T-helper 1 cell treated with Interleukin-12 subunit alpha and Interleukin-12 subunit beta and Interleukin-4 antibody, amounts not matched to agents 30 μg/mL and 1 μg/mL, for 36 hours (primary cell): ENCODE data around the gene CCDC136.

Experiments used
- H3K27ac Mint-ChIP-seq: one replicate; pipeline ENCODE4 v1.8.0; 2021; ENCODE audit warnings: mild to moderate bottlenecking, mixed read lengths
- H3K27me3 Mint-ChIP-seq: one replicate; pipeline ENCODE4 v1.8.0; 2021; ENCODE audit warnings: low read depth, mixed read lengths
- H3K36me3 Mint-ChIP-seq: one replicate; pipeline ENCODE4 v1.8.0; 2021; ENCODE audit warnings: low read depth, mixed read lengths
- H3K4me1 Mint-ChIP-seq: one replicate; pipeline ENCODE4 v1.8.0; 2021; ENCODE audit warnings: low read depth, mixed read lengths
- H3K4me3 Mint-ChIP-seq: one replicate; pipeline ENCODE4 v1.8.0; 2021; ENCODE audit warnings: mild to moderate bottlenecking, moderate library complexity, mixed read lengths
- H3K9me3 Mint-ChIP-seq: one replicate; pipeline ENCODE4 v1.8.0; 2021; ENCODE audit warnings: mixed read lengths

CCDC136 gene

DNA sequence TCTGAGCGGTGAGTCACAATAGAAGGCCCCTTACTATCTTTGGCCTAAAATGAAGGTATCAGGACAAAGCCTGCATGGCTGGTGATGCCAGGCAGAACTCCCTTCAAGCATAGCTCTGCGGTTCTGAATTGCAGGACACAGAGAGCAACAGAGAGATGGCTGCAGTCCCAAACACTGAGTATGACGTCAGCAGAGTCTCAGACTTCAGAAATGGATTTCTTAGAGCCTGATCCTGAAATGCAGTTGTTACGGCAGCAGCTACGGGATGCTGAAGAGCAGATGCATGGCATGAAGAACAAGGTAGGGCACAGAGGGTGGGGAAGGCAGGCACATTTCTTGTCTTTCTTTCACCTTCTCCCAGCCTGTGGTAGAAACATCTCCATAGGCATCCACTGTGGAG is 13.5 kb downstream of the CCDC136 start:
- H3K27ac Mint-ChIP-seq: no peak overlapping the region
- no peaks in the 10 kb centered on the region for H3K4me1 Mint-ChIP-seq
- H3K4me3 Mint-ChIP-seq: no peak overlapping the region
- H3K9me3 Mint-ChIP-seq: no peaks in the 10 kb centered on the region
- peaks cover 3% of the 10 kb centered on the region for H3K27me3 Mint-ChIP-seq
- no peaks in the 10 kb centered on the region for H3K36me3 Mint-ChIP-seq

- Mint-ChIP-seq H3K4me3 (no peak overlapping the region), H3K4me1 (no peaks in the 10 kb centered on the region), H3K27me3 (no peaks in the 10 kb centered on the region), H3K36me3 (no peaks in the 10 kb centered on the region), H3K27ac (no peak overlapping the region), H3K9me3 (no peaks in the 10 kb centered on the region)
Measured at GRCh38 chr7:128807191-128807590, 15.4 kb downstream of the CCDC136 start.

GRCh38 chr7:128809363-128809762 is 17.6 kb downstream of the CCDC136 start:
- H3K27me3 Mint-ChIP-seq: no peaks in the 10 kb centered on the region
- H3K4me1 Mint-ChIP-seq: no peaks in the 10 kb centered on the region
- H3K4me3 Mint-ChIP-seq: no peak overlapping the region
- no peak overlapping the region for H3K27ac Mint-ChIP-seq
- H3K36me3 Mint-ChIP-seq: no peaks in the 10 kb centered on the region
- H3K9me3 Mint-ChIP-seq: no peaks in the 10 kb centered on the region

DNA sequence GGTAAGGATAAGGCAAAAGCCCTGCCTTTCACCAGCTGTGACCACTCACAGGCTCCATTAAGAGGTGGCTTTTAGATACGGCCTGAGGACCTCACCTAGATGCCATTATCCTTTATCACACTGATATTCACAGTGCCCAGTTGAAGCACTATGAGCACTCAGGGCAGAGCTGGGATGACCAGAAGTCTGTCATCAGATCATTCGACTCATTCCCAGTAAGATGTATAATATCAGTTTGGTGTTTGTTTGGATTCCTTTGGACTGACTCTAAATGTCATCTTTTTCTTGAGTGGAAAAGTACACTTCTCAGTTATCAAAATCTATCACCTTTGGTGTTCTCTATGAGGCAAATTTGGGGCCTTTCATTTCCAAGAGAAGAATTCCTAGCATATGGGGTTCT is 18.7 kb downstream of the CCDC136 start:
- H3K27ac Mint-ChIP-seq: no peak overlapping the region
- no peaks in the 10 kb centered on the region for H3K27me3 Mint-ChIP-seq
- H3K4me3 Mint-ChIP-seq: no peak overlapping the region
- no peaks in the 10 kb centered on the region for H3K4me1 Mint-ChIP-seq
- no peaks in the 10 kb centered on the region for H3K36me3 Mint-ChIP-seq
- no peaks in the 10 kb centered on the region for H3K9me3 Mint-ChIP-seq

DNA sequence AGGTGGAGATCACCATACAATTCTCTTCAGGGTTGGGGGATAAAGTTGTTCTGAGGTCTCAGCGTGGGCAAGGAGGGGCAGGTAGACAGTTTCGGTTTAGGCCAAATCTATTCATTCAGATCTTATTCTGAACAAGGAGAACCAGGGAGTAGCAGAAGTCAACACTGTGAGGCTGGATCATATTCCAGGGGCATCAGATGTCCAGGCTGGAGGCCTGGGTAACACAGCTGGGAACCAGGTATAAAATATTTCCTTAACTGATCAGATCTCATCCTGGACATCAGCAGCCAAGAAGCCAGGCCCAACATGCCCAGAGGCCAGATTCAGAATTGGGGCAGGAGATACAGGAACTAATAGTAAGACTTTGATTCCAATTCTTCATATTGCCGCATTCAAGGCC is 19.2 kb downstream of the CCDC136 start:
- H3K4me1 Mint-ChIP-seq: no peaks in the 10 kb centered on the region
- H3K27ac Mint-ChIP-seq: no peak overlapping the region
- no peaks in the 10 kb centered on the region for H3K27me3 Mint-ChIP-seq
- H3K4me3 Mint-ChIP-seq: no peak overlapping the region
- no peaks in the 10 kb centered on the region for H3K9me3 Mint-ChIP-seq
- H3K36me3 Mint-ChIP-seq: no peaks in the 10 kb centered on the region

GRCh38 chr7:128811631-128812430 is 20.1 kb downstream of the CCDC136 start:
- no peak overlapping the region for H3K27ac Mint-ChIP-seq
- no peaks in the 10 kb centered on the region for H3K36me3 Mint-ChIP-seq
- H3K4me3 Mint-ChIP-seq: no peak overlapping the region
- no peaks in the 10 kb centered on the region for H3K4me1 Mint-ChIP-seq
- H3K27me3 Mint-ChIP-seq: no peaks in the 10 kb centered on the region
- H3K9me3 Mint-ChIP-seq: no peaks in the 10 kb centered on the region

DNA sequence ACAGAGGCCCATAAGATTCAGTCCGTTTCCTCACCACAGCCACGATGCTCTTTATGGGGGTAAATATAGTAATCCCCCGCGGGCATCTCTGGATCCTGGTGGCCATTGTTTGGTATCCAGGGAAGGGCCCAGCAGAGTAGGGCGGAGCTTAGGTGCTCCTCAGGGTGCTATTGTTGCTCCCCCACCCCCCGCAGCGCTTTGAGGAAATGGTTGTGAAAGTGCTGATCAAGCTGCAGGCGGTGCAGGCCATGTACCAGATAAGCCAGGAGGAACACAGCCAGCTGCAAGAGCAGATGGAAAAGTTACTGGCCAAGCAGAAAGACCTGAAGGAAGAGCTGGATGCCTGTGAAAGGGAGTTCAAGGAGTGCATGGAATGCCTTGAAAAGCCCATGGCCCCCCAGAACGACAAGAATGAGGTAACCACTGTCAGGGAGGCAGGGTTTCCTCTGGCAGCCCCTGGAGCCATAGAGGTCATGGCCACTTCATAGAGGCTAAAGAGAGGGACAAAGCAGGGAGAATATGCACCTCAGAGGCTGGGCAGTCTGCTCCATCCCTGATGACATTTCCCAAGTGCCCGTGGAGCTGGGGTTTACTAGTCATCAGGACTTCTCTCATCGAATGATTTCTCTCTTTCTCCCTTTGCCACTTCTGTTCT is 20.9 kb downstream of the CCDC136 start:
- H3K27ac Mint-ChIP-seq: no peak overlapping the region
- H3K27me3 Mint-ChIP-seq: no peaks in the 10 kb centered on the region
- H3K9me3 Mint-ChIP-seq: no peaks in the 10 kb centered on the region
- no peak overlapping the region for H3K4me3 Mint-ChIP-seq
- no peaks in the 10 kb centered on the region for H3K36me3 Mint-ChIP-seq
- no peaks in the 10 kb centered on the region for H3K4me1 Mint-ChIP-seq

- H3K36me3 Mint-ChIP-seq: no peaks in the 10 kb centered on the region
- H3K27ac Mint-ChIP-seq: no peak overlapping the region
- no peaks in the 10 kb centered on the region for H3K4me1 Mint-ChIP-seq
- no peak overlapping the region for H3K4me3 Mint-ChIP-seq
- no peaks in the 10 kb centered on the region for H3K27me3 Mint-ChIP-seq
- H3K9me3 Mint-ChIP-seq: no peaks in the 10 kb centered on the region
Measured at GRCh38 chr7:128814499-128814898, 22.7 kb downstream of the CCDC136 start.

DNA sequence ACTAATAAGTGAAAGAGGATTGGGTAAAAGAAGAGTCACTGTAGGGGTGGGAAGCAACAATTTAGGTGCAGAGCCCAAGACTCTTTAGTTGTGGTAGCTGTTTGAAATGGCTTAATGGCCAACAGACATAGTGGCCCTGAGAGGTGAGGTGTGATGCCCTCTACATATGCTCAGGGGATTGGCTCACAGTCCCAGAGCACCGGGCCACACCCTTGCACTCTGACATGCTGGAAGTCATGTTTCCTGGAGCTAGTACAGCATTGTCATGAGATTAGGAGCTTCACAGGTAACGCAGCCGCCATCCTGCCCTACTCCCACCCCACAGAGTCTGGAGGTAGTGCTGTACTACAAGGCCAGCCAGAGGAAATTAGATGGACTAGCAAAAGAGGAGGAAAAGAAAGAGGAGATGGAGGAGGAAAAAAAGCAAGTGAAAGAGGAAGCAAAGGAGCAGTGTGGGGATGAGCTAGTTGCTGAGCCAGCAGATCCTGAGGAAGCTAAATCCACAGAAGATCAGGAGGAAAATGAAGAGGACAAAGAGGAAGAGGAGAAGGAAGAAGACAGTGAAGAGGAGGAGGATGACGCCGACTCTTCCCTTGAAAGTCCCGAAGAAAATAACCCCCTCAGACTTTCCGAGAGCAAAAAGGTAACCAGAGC is 23.6 kb downstream of the CCDC136 start:
- no peaks in the 10 kb centered on the region for H3K9me3 Mint-ChIP-seq
- H3K36me3 Mint-ChIP-seq: no peaks in the 10 kb centered on the region
- no peaks in the 10 kb centered on the region for H3K4me1 Mint-ChIP-seq
- H3K27me3 Mint-ChIP-seq: no peaks in the 10 kb centered on the region
- H3K4me3 Mint-ChIP-seq: no peak overlapping the region
- no peak overlapping the region for H3K27ac Mint-ChIP-seq

DNA sequence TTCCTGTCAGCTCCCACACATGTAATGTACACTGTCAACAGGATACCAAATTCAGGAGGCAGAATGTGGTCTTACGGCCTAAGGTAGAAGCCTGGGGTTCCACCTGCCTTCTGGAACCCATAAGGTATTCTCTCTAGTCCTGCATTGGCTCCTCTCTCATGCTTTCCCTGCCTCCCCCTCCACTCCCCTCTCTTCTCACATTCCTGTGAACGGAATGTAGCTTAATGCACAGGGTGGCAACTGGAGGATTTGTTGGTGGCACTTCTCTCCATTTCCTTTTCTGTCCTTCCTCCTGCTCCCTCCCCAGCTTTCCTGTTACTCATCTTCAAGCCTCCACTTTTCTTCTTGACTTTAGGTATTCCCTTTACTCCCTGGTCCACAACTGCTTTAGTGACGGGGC is 26.9 kb downstream of the CCDC136 start:
- no peaks in the 10 kb centered on the region for H3K36me3 Mint-ChIP-seq

DNA sequence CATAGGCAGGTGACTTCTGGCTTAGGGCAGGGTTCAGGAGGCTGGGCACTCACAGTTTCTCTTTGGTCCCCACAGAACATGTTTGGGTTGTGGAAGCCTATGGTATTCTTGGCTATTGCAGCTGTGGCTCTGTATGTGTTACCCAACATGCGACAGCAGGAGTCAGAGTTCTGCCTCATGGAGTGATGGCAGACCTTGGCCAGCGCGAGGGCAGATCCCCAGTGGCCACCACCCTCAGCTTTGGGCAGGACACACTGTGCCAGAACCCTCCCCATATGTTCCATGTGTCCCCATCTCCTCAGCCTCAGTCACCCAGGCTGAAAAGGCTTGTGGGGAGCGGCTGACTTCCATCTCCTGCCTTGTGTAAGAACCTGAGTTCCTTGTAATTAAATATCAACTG is 30.0 kb downstream of the CCDC136 start:
- peaks cover 10% of the 10 kb centered on the region for H3K27me3 Mint-ChIP-seq
- no peaks in the 10 kb centered on the region for H3K9me3 Mint-ChIP-seq
- no peaks in the 10 kb centered on the region for H3K4me1 Mint-ChIP-seq
- no peak overlapping the region for H3K27ac Mint-ChIP-seq
- no peaks in the 10 kb centered on the region for H3K36me3 Mint-ChIP-seq
- no peak overlapping the region for H3K4me3 Mint-ChIP-seq

More for the DNA sequence above, 26.9 kb downstream of the CCDC136 start:
- H3K4me1 Mint-ChIP-seq: no peaks in the 10 kb centered on the region
- H3K4me3 Mint-ChIP-seq: no peak overlapping the region
- H3K9me3 Mint-ChIP-seq: no peaks in the 10 kb centered on the region
- peaks cover 3% of the 10 kb centered on the region for H3K27me3 Mint-ChIP-seq
- H3K27ac Mint-ChIP-seq: no peak overlapping the region

- Mint-ChIP-seq H3K36me3 (no peaks in the 10 kb centered on the region), H3K9me3 (no peaks in the 10 kb centered on the region), H3K27me3 (peaks cover 41% of the 10 kb centered on the region), H3K4me3 (no peak overlapping the region), H3K27ac (no peak overlapping the region), H3K4me1 (peaks cover 1% of the 10 kb centered on the region)
Measured at GRCh38 chr7:128826512-128826911, 34.7 kb downstream of the CCDC136 start.

DNA sequence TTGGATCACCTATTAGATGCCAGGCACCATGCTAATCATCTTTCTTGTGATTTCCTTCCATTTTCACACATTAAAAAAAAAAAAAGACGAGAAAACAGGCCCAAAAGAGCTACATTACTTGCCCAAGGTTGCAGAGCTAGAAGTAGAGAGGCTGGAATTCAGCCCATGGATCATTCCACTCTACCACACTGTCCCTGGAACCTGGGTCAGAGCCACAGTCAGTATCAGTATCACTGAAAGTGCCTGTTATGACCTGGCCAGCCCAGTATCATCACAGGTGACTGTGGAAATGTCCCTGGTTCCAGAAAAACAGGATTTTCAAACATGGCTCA is 35.1 kb downstream of the CCDC136 start:
- no peak overlapping the region for H3K4me3 Mint-ChIP-seq
- H3K4me1 Mint-ChIP-seq: peaks cover 1% of the 10 kb centered on the region
- no peak overlapping the region for H3K27ac Mint-ChIP-seq
- H3K9me3 Mint-ChIP-seq: no peaks in the 10 kb centered on the region
- H3K36me3 Mint-ChIP-seq: no peaks in the 10 kb centered on the region
- peaks cover 45% of the 10 kb centered on the region for H3K27me3 Mint-ChIP-seq

GRCh38 chr7:128827248-128827958 is 35.6 kb downstream of the CCDC136 start:
- H3K27me3 Mint-ChIP-seq: peaks cover 50% of the 10 kb centered on the region
- H3K4me3 Mint-ChIP-seq: no peak overlapping the region
- H3K27ac Mint-ChIP-seq: no peak overlapping the region
- no peaks in the 10 kb centered on the region for H3K9me3 Mint-ChIP-seq
- no peaks in the 10 kb centered on the region for H3K36me3 Mint-ChIP-seq
- peaks cover 1% of the 10 kb centered on the region for H3K4me1 Mint-ChIP-seq
